ENCODE results near the gene POLR1A.
A peak's percentile ranks its signal among the peaks of the same experiment; 100 is the strongest.

Gene POLR1A

DNA sequence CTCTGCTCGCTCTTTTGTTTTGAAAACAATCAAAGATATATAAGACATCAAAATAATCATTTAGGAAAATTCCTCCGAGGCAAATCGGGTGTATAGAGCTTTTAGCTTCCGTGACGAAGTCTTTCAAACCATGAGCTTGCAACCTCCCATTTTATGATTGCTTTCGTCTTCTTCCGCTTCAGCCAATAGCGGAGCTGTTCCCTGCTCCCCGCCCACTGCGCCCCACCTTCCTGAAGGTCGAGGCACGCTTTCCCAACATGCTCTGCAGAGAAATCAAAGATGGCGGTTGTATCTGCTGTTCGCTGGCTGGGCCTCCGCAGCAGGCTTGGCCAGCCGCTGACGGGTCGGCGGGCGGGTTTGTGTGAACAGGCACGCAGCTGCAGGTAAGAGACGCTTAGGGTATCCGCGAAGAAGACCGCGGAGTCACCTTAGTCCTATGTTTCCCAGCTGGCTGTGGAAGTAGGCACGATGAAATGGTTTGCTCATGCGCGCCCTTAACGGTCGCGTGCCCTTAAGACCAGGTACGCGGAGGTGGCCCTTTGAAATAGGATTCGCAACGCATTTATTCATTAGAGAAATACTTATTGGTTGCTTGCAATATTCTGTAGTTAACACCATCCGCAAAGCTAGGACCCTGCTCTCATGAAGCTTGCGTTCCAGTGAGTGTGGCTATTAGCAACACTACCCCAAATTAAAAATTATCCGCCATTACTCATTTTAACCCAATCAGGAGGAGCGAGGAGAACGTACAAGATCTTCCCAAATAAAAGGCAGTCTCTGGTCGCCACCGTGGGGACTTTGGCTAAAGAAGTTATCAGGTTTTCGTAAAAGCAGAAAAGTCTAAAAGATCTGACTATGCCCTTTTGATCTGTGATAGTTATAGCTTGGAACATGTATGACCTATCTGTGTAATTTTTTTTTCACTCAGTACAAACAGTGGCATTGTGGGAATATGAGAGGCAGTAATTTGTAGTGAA lies 571 bp upstream of the POLR1A start, which contains the start of gene PTCD3:
TSS of gene PTCD3 (plus strand) at position 267 of the 977 bp plus-strand sequence. CDS start at position 280, 13 bp downstream.
- TF ChIP-seq, protein P1, sequence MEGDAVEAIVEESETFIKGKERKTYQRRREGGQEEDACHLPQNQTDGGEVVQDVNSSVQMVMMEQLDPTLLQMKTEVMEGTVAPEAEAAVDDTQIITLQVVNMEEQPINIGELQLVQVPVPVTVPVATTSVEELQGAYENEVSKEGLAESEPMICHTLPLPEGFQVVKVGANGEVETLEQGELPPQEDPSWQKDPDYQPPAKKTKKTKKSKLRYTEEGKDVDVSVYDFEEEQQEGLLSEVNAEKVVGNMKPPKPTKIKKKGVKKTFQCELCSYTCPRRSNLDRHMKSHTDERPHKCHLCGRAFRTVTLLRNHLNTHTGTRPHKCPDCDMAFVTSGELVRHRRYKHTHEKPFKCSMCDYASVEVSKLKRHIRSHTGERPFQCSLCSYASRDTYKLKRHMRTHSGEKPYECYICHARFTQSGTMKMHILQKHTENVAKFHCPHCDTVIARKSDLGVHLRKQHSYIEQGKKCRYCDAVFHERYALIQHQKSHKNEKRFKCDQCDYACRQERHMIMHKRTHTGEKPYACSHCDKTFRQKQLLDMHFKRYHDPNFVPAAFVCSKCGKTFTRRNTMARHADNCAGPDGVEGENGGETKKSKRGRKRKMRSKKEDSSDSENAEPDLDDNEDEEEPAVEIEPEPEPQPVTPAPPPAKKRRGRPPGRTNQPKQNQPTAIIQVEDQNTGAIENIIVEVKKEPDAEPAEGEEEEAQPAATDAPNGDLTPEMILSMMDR (IDR thresholded peaks at IDR 0.05; ENCODE audit: insufficient read depth, low read length, poor library complexity, severe bottlenecking): no peak
- Histone ChIP-seq H3K27me3 (replicated peaks; ENCODE audit: control insufficient read depth, insufficient read depth, low read length) (no peaks in the 10 kb centered on the region), H3K4me3 (replicated peaks; ENCODE audit: low read depth, low read length) (peak within 1 kb of the TSS; percentile 85), H3K36me3 (ENCODE audit: control insufficient read depth, insufficient read depth, low read length) (peaks cover 6% of the 10 kb centered on the region)
- peak; percentile 91 for DNase-seq (ENCODE audit: extremely low read depth, insufficient read length)

DNA sequence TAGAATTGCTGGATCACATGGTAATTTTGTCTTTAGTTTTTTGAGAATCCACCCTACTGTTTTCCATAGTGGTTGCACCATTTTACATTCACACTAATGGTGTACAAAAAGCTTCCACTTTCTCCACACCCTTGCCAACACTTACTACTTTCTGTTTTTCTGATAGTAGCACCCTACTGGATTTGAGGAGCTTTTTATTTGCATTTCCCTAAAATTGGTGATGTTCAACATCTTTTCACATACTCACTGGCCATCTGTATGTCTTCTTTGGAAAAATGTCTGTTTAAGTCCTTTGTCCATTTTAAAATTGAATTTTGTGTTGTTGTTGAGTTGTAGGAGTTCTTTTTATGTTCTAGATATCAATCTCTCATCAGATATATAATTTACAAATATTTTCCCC lies 3.5 kb downstream of the POLR1A start:
- Histone ChIP-seq H3K27me3 (replicated peaks; ENCODE audit: control insufficient read depth, insufficient read depth, low read length) (no peaks in the 10 kb centered on the region), H3K4me3 (replicated peaks; ENCODE audit: low read depth, low read length) (no peak overlapping the region), H3K36me3 (ENCODE audit: control insufficient read depth, insufficient read depth, low read length) (peaks cover 5% of the 10 kb centered on the region)
- DNase-seq (ENCODE audit: extremely low read depth, insufficient read length): no peak
- TF ChIP-seq, protein P1 (IDR thresholded peaks at IDR 0.05; ENCODE audit: insufficient read depth, low read length, poor library complexity, severe bottlenecking): no peak

DNA sequence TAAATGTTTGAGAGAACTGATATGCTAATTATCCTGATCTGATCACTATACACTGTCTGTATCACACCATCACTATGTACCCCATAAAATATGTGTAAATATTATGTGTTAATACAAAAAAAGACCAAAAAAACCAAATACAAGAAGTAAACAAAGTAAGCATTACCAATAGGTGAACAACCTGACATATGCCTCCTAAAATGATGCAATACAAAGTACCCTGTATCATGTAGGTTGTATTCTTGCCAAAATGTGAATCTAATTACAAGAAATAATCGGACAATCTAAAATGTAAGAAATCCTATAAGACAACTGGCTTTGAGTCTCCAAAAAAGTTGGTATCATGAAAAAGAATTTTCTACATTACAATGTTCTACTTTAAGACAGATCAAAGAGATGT lies 7.8 kb downstream of the POLR1A start:
- H3K27me3 ChIP-seq (replicated peaks; ENCODE audit: control insufficient read depth, insufficient read depth, low read length): no peaks in the 10 kb centered on the region
- TF ChIP-seq, protein P1 (IDR thresholded peaks at IDR 0.05; ENCODE audit: insufficient read depth, low read length, poor library complexity, severe bottlenecking): no peak
- peaks cover 9% of the 10 kb centered on the region for H3K36me3 ChIP-seq (ENCODE audit: control insufficient read depth, insufficient read depth, low read length)
- H3K4me3 ChIP-seq (replicated peaks; ENCODE audit: low read depth, low read length): no peak overlapping the region
- DNase-seq (ENCODE audit: extremely low read depth, insufficient read length): no peak

DNA sequence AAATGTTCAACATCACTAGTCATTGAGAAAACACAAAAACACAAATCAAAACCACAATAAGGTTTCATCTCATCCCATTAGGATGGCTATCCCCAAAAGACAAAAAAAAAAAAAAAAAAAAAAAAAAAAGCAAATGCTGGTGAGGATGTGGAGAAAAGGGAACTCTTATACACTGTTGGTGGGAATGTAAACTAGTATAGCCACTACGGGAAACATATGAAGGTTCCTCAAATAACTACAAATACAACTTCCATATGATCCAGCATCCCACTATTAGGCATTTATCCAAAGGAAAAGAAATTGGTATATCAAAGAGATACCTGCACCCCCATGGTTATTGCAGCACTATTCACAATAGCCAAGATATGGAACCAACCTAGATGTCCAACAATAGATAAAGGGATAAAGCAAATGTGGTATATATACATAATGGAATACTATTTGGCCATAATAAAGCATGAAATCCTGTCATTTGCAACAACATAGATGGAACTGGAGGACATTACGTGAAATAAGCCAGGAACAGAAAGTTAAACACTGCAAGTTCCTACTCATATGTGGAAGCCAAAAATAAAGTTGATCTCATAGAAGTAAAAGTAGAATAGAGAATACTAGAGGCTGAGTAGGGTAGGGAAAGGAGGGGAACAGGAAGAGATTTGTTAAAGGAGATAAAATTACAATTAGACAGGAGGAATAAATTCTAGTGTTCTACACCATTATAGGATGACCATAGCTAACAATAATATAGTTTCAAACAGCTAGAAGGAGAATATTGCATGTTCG lies 8.4 kb downstream of the POLR1A start:
- H3K27me3 ChIP-seq (replicated peaks; ENCODE audit: control insufficient read depth, insufficient read depth, low read length): no peaks in the 10 kb centered on the region
- no peak overlapping the region for H3K4me3 ChIP-seq (replicated peaks; ENCODE audit: low read depth, low read length)
- TF ChIP-seq, protein P1 (IDR thresholded peaks at IDR 0.05; ENCODE audit: insufficient read depth, low read length, poor library complexity, severe bottlenecking): no peak
- DNase-seq (ENCODE audit: extremely low read depth, insufficient read length): no peak
- peaks cover 9% of the 10 kb centered on the region for H3K36me3 ChIP-seq (ENCODE audit: control insufficient read depth, insufficient read depth, low read length)

DNA sequence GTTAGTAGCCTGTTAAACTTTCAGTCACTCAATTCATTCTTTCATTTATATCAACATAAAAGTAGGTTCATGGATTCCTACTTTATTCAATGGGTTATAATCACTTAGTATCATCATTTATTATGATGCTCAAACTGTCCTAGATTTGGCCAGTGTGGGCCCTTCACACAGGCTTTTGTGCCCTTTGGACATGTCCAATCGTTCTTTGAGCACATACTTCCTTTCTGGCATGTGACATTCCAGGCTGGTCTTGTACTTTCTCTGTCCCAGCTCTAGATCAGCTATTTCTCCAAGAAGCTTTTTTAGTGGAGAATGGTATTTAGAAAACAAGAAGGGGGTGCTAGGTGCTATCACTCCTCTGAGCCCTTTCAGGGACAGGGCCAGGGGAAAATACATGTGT lies 11.5 kb downstream of the POLR1A start:
- H3K36me3 ChIP-seq (ENCODE audit: control insufficient read depth, insufficient read depth, low read length): peaks cover 14% of the 10 kb centered on the region

More for the DNA sequence above, 11.5 kb downstream of the POLR1A start:
- Histone ChIP-seq H3K27me3 (replicated peaks; ENCODE audit: control insufficient read depth, insufficient read depth, low read length) (no peaks in the 10 kb centered on the region), H3K4me3 (replicated peaks; ENCODE audit: low read depth, low read length) (no peak overlapping the region)
- no peak for DNase-seq (ENCODE audit: extremely low read depth, insufficient read length)
- TF ChIP-seq, protein P1 (IDR thresholded peaks at IDR 0.05; ENCODE audit: insufficient read depth, low read length, poor library complexity, severe bottlenecking): no peak
